SK-N-SH (cell line): ENCODE results near the gene KCND1.

ENCODE experiments used
- REST ChIP-seq: IDR thresholded peaks from 2 replicates; pipeline ENCODE4 v1.6.1; 2012; ENCODE audit warnings: mild to moderate bottlenecking, low read depth, low read length, moderate library complexity
- TF ChIP-seq, protein P1 (sequence below): fragments of 200-600 bp; sonication (generic); IDR thresholded peaks from 2 replicates; pipeline ENCODE4 v1.6.1; 2017; ENCODE audit warnings: antibody characterized with exemption, mild to moderate bottlenecking, moderate library complexity

GRCh38 chrX:48918301-48918642 is 53.4 kb downstream of the KCND1 start:
- TF ChIP-seq, protein P1, sequence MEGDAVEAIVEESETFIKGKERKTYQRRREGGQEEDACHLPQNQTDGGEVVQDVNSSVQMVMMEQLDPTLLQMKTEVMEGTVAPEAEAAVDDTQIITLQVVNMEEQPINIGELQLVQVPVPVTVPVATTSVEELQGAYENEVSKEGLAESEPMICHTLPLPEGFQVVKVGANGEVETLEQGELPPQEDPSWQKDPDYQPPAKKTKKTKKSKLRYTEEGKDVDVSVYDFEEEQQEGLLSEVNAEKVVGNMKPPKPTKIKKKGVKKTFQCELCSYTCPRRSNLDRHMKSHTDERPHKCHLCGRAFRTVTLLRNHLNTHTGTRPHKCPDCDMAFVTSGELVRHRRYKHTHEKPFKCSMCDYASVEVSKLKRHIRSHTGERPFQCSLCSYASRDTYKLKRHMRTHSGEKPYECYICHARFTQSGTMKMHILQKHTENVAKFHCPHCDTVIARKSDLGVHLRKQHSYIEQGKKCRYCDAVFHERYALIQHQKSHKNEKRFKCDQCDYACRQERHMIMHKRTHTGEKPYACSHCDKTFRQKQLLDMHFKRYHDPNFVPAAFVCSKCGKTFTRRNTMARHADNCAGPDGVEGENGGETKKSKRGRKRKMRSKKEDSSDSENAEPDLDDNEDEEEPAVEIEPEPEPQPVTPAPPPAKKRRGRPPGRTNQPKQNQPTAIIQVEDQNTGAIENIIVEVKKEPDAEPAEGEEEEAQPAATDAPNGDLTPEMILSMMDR = no peak
- no peak for TF ChIP-seq REST
